Sigmoid colon (tissue), 4 donors: ENCODE results near the gene USP22.

ENCODE experiments used
- CTCF ChIP-seq, 4 experiments: fragments of 450-650 bp in 3 of 4; fragments of 200-600 bp in 1 of 4; IDR thresholded peaks; one replicate each; pipeline ENCODE4 v1.5.1; 2016 to 2019; ENCODE audit warnings: antibody characterized with exemption in 4 of 4, mild to moderate bottlenecking in 3 of 4, moderate library complexity in 2 of 4
- EP300 ChIP-seq, 4 donors: sonication (generic); formaldehyde crosslinking; IDR thresholded peaks; one replicate each; pipeline ENCODE4 v1.6.1; 2017; ENCODE audit warnings: antibody characterized with exemption in 4 of 4
- POLR2A ChIP-seq, 2 donors: fragments of 450-650 bp; IDR thresholded peaks; one replicate each; pipeline ENCODE4 v1.6.1; 2016; ENCODE audit warnings: antibody characterized with exemption in 2 of 2, mild to moderate bottlenecking in 2 of 2, moderate library complexity in 2 of 2

DNA sequence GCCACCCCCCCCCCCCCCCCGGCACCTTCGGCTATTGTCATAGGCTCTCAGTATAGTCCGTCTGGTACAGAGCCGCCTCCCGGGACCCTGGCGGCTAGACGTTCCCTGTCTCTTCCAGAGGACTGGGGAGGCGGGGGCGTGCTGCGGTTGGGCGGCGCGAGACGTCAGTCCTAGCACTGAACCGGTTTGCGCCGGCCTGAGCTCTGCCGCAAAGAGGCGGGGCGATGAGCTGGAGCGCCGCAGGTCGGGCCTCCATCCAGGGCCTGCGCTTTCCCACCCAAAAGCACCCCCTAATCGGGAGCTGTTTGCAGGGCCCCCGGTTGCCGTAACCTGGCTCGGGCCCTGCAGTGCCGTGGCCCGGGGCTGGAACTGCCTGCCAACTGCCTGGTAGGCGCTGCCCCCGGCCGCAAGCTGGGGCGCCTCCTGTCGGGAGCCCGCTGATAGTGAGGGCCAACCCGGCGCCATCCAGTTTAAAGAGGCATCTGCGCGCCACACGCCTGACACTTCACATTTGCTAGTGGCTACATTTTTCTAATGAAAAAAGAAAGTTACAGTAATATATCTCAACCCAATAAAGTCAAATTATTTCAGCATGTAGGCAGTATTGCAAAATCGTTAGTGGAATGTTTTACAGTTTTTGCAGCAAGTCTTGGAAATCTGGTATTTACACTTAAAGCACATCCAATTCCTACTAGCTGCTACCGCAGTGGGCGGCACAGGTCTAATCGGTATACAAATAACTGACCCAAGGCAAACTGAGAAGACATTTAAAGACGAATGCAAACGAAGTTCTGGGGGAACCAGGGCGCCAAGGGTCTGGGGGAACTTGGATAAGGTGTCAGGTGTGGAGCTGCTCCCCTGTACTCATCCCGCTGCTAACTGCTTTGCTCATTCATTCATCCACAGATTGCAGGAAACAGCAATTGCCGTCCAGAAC lies 753 bp upstream of the USP22 start:
- TF ChIP-seq POLR2A (IDR thresholded peaks at IDR 0.05) = peak in 1 of 2 donors; percentile 63
- TF ChIP-seq CTCF (IDR thresholded peaks at IDR 0.05) = peak; percentile 88 to 91 (median 90)
- peak in 2 of 4 donors; percentile 45 to 54 for TF ChIP-seq EP300 (IDR thresholded peaks at IDR 0.05)
